ENCODE measurements around the gene SPATA3. TPM values are rescaled to one million over a fixed set of nuclear protein-coding genes. Genes with fewer than 3 reads are reported as not detected.

The SPATA3 gene
- not detected for polyA plus RNA-seq (ENCODE audit: insufficient read length in 4 of 4)

- DNase-seq (ENCODE audit: low read depth in 4 of 4, low spot score in 2 of 4), result no peak
Observed at GRCh38 chr2:230995821-230996220, at the start of gene SPATA3. Gene SPATA3, plus strand, starts transcription at chr2:230996121. Its CDS starts 113 bp downstream, at chr2:230996234.

GRCh38 chr2:230946429-230947234, 49.3 kb upstream of the SPATA3 start:
- DNase-seq (ENCODE audit: low read depth in 4 of 4, low spot score in 2 of 4), result no peak

- no peak for DNase-seq (ENCODE audit: low read depth in 4 of 4, low spot score in 2 of 4)
Observed at GRCh38 chr2:230947235-230947576, 48.7 kb upstream of the SPATA3 start.

GRCh38 chr2:230947908-230948365, 48.0 kb upstream of the SPATA3 start:
- no peak for DNase-seq (ENCODE audit: low read depth in 4 of 4, low spot score in 2 of 4)

GRCh38 chr2:230949966-230950873, 45.7 kb upstream of the SPATA3 start:
- no peak for DNase-seq (ENCODE audit: low read depth in 4 of 4, low spot score in 2 of 4)

GRCh38 chr2:230950874-230951339, 45.0 kb upstream of the SPATA3 start:
- DNase-seq (ENCODE audit: low read depth in 4 of 4, low spot score in 2 of 4), result no peak

GRCh38 chr2:230951396-230951795, 44.5 kb upstream of the SPATA3 start:
- no peak for DNase-seq (ENCODE audit: low read depth in 4 of 4, low spot score in 2 of 4)

- DNase-seq (ENCODE audit: low read depth in 4 of 4, low spot score in 2 of 4), result no peak
Observed at GRCh38 chr2:230952226-230952956, 43.5 kb upstream of the SPATA3 start.

- no peak for DNase-seq (ENCODE audit: low read depth in 4 of 4, low spot score in 2 of 4)
Observed at GRCh38 chr2:230953845-230954244, 42.1 kb upstream of the SPATA3 start.

- no peak for DNase-seq (ENCODE audit: low read depth in 4 of 4, low spot score in 2 of 4)
Observed at GRCh38 chr2:230954746-230955145, 41.2 kb upstream of the SPATA3 start.

GRCh38 chr2:230955163-230955737, 40.7 kb upstream of the SPATA3 start:
- no peak for DNase-seq (ENCODE audit: low read depth in 4 of 4, low spot score in 2 of 4)

- DNase-seq (ENCODE audit: low read depth in 4 of 4, low spot score in 2 of 4), result no peak
Observed at GRCh38 chr2:230956827-230957755, 38.8 kb upstream of the SPATA3 start.

GRCh38 chr2:230957756-230958391, 38.0 kb upstream of the SPATA3 start:
- no peak for DNase-seq (ENCODE audit: low read depth in 4 of 4, low spot score in 2 of 4)

GRCh38 chr2:230958820-230959756, 36.8 kb upstream of the SPATA3 start:
- DNase-seq (ENCODE audit: low read depth in 4 of 4, low spot score in 2 of 4), result no peak

GRCh38 chr2:230960026-230960425, 35.9 kb upstream of the SPATA3 start:
- no peak for DNase-seq (ENCODE audit: low read depth in 4 of 4, low spot score in 2 of 4)

GRCh38 chr2:230961091-230961491, 34.8 kb upstream of the SPATA3 start:
- DNase-seq (ENCODE audit: low read depth in 4 of 4, low spot score in 2 of 4), result no peak

- no peak for DNase-seq (ENCODE audit: low read depth in 4 of 4, low spot score in 2 of 4)
Observed at GRCh38 chr2:230964136-230964730, 31.7 kb upstream of the SPATA3 start.

Data from left renal cortex interstitium (tissue), 4 donors.